ENCODE results near the gene ZNF490. TPM values are rescaled to one million over a fixed set of nuclear protein-coding genes. Genes with fewer than 3 reads are reported as not detected.

ZNF490 gene
- polyA plus RNA-seq, 3 donors, result 2.3 to 4.2 (median 2.7) TPM

DNA sequence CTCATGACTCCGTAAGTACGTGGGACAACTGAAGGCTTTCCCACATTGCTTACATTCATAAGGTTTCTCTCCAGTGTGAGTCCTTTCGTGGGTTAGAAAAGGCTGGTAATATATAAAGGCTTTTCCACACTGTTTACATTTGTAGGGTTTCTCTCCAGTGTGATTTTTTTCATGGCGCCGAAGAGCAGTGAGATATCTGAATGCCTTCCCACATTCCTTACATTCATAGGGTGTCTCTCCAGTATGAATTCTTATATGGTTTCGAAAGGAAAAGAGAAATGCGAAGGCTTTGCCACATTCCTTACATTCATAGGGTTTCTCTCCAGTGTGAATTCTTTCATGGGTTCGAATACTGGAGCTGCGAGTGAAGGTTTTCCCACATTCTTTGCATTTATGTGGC is 29.5 kb downstream of the ZNF490 start:
- H3K36me3 Mint-ChIP-seq, result peaks cover 47 to 60% of the 10 kb centered on the region in 2 donors

DNA sequence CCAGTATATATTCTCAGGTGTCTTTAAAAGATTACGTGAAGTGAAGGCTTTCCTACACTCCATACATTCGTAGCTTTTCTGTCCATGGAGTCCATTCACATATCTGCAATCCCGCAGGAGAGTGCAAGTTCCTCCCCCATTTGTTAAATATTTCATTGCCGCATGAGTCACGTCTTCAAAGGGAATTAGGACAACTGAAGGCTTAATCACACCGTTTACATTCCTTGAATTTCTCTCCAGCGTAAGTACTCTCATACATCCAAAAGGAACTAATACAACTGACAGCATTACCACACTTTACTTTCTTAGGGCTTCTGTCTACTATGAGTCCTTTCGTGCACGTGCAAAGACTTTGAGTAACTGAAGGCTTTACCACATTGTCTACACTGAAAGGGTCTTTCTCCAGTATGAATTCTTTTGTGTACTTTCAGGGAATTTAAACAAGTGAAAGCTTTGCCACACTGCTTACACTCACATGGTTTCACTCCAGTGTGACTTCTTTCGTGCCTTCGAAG is 30.4 kb downstream of the ZNF490 start:
- DNase-seq, result no peak
- Mint-ChIP-seq H3K27me3 (ENCODE audit: low read depth in 3 of 3) (peaks cover 0 to 2% (median 1%) of the 10 kb centered on the region in 3 donors), H3K9me3 (peaks cover 60 to 85% (median 66%) of the 10 kb centered on the region in 7 donors), H3K4me3 (no peak overlapping the region), H3K36me3 (peaks cover 47 to 60% of the 10 kb centered on the region in 2 donors), H3K27ac (no peak overlapping the region), H3K4me1 (no peaks in the 10 kb centered on the region)
- H3K27ac ChIP-seq (ENCODE audit: low read depth in 1 of 2, low read length in 2 of 2), result no peak overlapping the region
- peak overlapping the region in 1 of 3 experiments; percentile 47 for H3K4me3 ChIP-seq (replicated peaks in 1 of 3; ENCODE audit: low read depth in 2 of 3, low read length in 3 of 3)
- no peaks in the 10 kb centered on the region for H3K27me3 ChIP-seq (ENCODE audit: control insufficient read depth in 2 of 2, insufficient read depth in 2 of 2, low read length in 2 of 2)
- H3K4me1 ChIP-seq (ENCODE audit: control insufficient read depth in 1 of 2, insufficient read depth in 2 of 2, low read length in 2 of 2), result no peaks in the 10 kb centered on the region
- no peak overlapping the region for H3K9ac ChIP-seq (ENCODE audit: insufficient read depth, low read length, poor library complexity, severe bottlenecking)
- WGBS (ENCODE audit: insufficient coverage), result 100% methylated on average over 3 of the region's 11 CpGs
- peaks cover 35 to 60% of the 10 kb centered on the region in 2 donors for H3K36me3 ChIP-seq (replicated peaks in 1 of 2; ENCODE audit: control insufficient read depth in 1 of 2, insufficient read depth in 2 of 2, low read length in 2 of 2)
- intact Hi-C loops (cut with micrococcal nuclease), result no loop called here
- H3K79me2 ChIP-seq (ENCODE audit: insufficient read depth, low read length), result no peaks in the 10 kb centered on the region
- H3K9me3 ChIP-seq (replicated peaks in 1 of 2; ENCODE audit: control insufficient read depth in 1 of 2, insufficient read depth in 1 of 2, low read length in 2 of 2), result peaks cover 72 to 75% of the 10 kb centered on the region in 2 donors
- no peak overlapping the region for H3K4me2 ChIP-seq (replicated peaks; ENCODE audit: extremely low read depth, low read length, poor library complexity, severe bottlenecking)
- TF ChIP-seq, protein P1, sequence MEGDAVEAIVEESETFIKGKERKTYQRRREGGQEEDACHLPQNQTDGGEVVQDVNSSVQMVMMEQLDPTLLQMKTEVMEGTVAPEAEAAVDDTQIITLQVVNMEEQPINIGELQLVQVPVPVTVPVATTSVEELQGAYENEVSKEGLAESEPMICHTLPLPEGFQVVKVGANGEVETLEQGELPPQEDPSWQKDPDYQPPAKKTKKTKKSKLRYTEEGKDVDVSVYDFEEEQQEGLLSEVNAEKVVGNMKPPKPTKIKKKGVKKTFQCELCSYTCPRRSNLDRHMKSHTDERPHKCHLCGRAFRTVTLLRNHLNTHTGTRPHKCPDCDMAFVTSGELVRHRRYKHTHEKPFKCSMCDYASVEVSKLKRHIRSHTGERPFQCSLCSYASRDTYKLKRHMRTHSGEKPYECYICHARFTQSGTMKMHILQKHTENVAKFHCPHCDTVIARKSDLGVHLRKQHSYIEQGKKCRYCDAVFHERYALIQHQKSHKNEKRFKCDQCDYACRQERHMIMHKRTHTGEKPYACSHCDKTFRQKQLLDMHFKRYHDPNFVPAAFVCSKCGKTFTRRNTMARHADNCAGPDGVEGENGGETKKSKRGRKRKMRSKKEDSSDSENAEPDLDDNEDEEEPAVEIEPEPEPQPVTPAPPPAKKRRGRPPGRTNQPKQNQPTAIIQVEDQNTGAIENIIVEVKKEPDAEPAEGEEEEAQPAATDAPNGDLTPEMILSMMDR (IDR thresholded peaks at IDR 0.05), result no peak
- H2AFZ ChIP-seq (ENCODE audit: insufficient read depth, low read depth, low read length, poor library complexity, severe bottlenecking), result no peak overlapping the region
- H4K20me1 ChIP-seq (ENCODE audit: insufficient read depth, low read length), result no peaks in the 10 kb centered on the region

More for the DNA sequence above, 29.5 kb downstream of the ZNF490 start:
- intact Hi-C loops (cut with micrococcal nuclease), result no loop called here
- peaks cover 35 to 60% of the 10 kb centered on the region in 2 donors for H3K36me3 ChIP-seq (replicated peaks in 1 of 2; ENCODE audit: control insufficient read depth in 1 of 2, insufficient read depth in 2 of 2, low read length in 2 of 2)
- H4K20me1 ChIP-seq (ENCODE audit: insufficient read depth, low read length), result no peaks in the 10 kb centered on the region
- no peak overlapping the region for H3K27ac Mint-ChIP-seq
- H3K27me3 ChIP-seq (ENCODE audit: control insufficient read depth in 2 of 2, insufficient read depth in 2 of 2, low read length in 2 of 2), result no peaks in the 10 kb centered on the region
- H3K4me1 ChIP-seq (ENCODE audit: control insufficient read depth in 1 of 2, insufficient read depth in 2 of 2, low read length in 2 of 2), result no peaks in the 10 kb centered on the region
- no CpG with 5 or more reads among the region's 9 CpGs for WGBS (ENCODE audit: insufficient coverage)
- TF ChIP-seq, protein P1 (IDR thresholded peaks at IDR 0.05), result no peak
- no peak overlapping the region for H3K9ac ChIP-seq (ENCODE audit: insufficient read depth, low read length, poor library complexity, severe bottlenecking)
- peaks cover 72 to 82% of the 10 kb centered on the region in 2 donors for H3K9me3 ChIP-seq (replicated peaks in 1 of 2; ENCODE audit: control insufficient read depth in 1 of 2, insufficient read depth in 1 of 2, low read length in 2 of 2)
- peaks cover 57 to 91% (median 65%) of the 10 kb centered on the region in 7 donors for H3K9me3 Mint-ChIP-seq
- no peak for DNase-seq
- no peak overlapping the region for H3K4me3 Mint-ChIP-seq
- no peak overlapping the region for H2AFZ ChIP-seq (ENCODE audit: insufficient read depth, low read depth, low read length, poor library complexity, severe bottlenecking)
- peak overlapping the region in 1 of 3 experiments; percentile 47 for H3K4me3 ChIP-seq (replicated peaks in 1 of 3; ENCODE audit: low read depth in 2 of 3, low read length in 3 of 3)
- H3K79me2 ChIP-seq (ENCODE audit: insufficient read depth, low read length), result no peaks in the 10 kb centered on the region
- H3K27me3 Mint-ChIP-seq (ENCODE audit: low read depth in 3 of 3), result peaks cover 0 to 2% (median 1%) of the 10 kb centered on the region in 3 donors
- no peak overlapping the region for H3K27ac ChIP-seq (ENCODE audit: low read depth in 1 of 2, low read length in 2 of 2)
- H3K4me2 ChIP-seq (replicated peaks; ENCODE audit: extremely low read depth, low read length, poor library complexity, severe bottlenecking), result no peak overlapping the region
- no peaks in the 10 kb centered on the region for H3K4me1 Mint-ChIP-seq
